Non-pigmented ciliary epithelial cell (primary cell): Measurements from ENCODE around the gene POU2AF1.
"Not testable (repeated sequence)": the region's sequence is repeated elsewhere in the genome, so short reads cannot be mapped to it uniquely, and the experiment has no call there.

ENCODE experiments used
- DNase-seq: peaks from one replicate; pipeline ENCODE4 v3.0.0-alpha.2; 2010; ENCODE audit warnings: low read depth

Gene POU2AF1

GRCh38 chr11:111347002-111347722 lies 31.9 kb downstream of the POU2AF1 start:
- no peak for DNase-seq

GRCh38 chr11:111344032-111344431 lies 35.0 kb downstream of the POU2AF1 start:
- no peak for DNase-seq

GRCh38 chr11:111342329-111342728 lies 36.7 kb downstream of the POU2AF1 start:
- DNase-seq, result no peak

GRCh38 chr11:111339758-111340388 lies 39.2 kb downstream of the POU2AF1 start:
- DNase-seq, result no peak

GRCh38 chr11:111336582-111337256 lies 42.4 kb downstream of the POU2AF1 start:
- DNase-seq, result no peak

GRCh38 chr11:111336062-111336461 lies 43.0 kb downstream of the POU2AF1 start:
- no peak for DNase-seq

DNA sequence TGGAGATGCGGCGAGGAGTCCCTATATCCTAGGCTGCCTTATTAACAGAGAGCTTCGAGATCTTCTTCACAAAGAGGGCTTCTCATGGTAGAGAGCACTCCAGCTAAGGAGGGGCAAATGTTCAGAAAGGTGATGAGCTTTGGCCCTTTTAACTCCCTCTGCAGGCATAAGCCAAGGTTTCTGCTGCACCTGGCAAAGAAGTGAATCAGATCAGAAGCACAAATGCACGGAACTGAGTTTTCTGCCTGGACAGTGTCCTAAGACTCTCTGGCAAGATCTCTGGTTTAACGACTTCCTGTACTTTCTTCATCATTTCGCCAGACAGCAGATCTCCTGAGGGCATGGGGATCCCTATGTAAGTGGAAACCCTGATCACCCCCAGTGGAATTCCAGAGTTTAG lies 43.5 kb downstream of the POU2AF1 start:
- DNase-seq, result no peak

DNA sequence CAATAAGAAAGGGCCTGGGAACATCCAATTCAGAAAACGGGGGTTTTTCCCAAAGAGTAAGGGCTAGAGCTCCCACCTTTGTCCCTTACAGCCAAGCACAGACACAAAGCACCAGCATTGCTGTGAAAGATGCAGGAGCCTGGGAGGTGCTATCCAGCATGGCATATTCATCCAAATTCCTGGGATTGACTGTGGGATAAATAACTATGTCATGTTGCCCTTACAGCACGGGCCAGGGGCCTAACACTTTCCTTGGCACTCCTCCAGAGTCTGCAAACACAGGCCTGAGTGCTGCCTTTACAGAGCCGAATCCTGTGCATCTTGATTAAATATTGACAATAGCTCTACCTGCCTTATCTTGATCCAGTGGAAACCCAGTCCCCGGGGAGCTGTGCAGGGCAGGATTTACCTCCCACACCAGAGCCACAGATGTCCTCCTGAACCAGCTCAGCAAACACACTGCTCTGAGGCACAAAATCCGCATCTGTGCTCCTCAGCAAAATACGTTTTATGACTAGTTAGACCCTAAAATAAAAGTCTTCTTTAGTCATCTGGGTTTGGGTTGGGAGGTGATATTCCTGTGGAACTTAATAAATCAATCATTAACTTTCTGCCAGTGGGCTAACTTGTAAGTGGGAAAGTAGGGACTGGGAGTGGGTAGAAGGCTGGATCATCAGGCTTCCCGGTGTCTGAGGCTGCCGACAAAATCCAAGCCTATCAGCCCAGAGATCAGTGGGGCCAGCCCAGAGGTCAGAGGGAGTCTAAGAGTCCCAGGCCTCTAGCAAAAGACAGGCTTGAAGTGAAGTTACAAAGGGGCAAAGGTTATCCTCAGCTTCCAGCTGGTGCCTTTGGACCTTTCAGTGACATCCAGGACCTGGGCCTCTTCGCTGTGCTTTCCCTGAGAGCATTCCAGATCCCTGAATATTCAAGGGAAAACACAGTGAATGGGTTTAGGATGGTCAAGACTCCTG lies 44.3 kb downstream of the POU2AF1 start:
- no peak for DNase-seq

DNA sequence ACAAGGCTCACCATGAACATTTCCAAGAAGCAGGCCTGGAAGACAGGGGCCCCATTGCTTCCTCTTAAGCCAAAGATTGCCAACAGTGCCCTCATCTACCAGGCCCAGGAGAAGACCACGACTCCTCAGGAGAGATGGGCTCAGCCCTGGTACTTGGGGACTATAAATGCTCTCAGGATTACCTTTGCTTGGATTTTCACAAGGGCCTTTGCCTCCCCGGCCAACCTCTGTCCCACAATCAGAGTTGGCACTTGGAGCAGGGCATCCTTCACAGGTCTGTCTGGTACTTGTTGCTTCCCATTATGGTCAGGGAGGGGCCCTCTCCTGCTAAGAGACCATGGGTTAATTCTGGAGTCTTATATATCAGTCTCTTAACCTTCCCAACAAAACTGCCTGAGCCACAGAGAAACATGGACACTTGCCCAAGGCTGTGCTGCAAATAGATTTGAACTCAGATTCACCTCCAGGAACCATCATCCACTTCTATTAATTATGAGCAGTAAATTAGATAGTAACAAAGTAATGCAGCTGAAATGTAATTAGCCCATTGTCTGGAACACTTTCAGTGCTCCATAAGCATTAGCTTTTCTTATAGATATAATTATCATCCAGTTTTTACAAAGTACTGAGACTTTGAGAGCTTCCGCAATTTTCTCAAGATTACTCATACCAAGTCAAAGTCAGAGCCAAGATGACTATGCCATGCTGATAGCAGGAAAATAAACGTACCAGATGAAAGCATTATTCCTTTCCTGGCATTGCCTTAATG lies 47.2 kb downstream of the POU2AF1 start:
- DNase-seq, result no peak

GRCh38 chr11:111330234-111330893 lies 48.7 kb downstream of the POU2AF1 start:
- no peak for DNase-seq

DNA sequence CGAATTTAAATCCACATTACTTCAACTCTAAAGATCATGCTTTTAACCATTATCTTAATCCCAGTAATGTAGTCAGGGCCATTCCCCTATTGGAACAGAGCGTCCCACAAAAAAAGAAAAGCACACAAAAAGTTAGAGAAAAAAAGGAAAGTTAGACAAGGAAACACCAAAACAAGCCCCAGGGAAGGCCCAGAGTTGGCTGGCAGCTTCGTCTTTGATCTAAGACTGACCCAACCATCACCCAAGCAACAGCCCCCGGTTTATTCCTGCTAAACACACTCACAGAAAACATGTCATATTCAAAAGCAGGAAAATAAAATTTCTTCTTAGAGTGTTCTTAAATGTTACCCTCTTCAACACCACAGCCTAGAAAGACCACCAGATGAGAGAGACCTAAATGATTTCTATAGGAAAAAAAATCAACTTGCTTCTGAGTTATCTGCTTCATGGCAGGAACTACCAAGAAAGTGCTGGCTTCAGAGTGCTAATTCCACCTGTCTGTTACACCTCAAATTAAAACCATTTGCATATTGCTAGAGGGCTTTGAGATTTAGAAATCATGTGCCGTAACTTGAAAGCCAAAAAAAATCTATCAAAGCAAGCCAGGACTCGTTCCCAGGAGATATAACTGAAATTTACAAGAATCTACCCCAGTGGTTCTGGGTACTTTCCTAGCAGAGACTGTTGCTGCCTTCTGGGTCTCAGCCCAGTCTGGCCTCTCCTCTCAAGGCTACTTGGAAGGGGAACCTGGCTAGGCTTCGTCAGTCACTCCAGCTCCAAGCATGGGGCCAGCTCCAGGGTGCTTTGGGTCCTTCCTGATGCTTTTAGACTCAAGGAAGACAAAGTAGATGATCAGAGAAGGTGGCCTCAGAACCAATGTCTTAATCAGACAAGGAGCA lies 49.5 kb downstream of the POU2AF1 start:
- no peak for DNase-seq

- DNase-seq, result no peak
These were observed 51.0 kb downstream of the POU2AF1 start for GRCh38 chr11:111327908-111328624.

DNA sequence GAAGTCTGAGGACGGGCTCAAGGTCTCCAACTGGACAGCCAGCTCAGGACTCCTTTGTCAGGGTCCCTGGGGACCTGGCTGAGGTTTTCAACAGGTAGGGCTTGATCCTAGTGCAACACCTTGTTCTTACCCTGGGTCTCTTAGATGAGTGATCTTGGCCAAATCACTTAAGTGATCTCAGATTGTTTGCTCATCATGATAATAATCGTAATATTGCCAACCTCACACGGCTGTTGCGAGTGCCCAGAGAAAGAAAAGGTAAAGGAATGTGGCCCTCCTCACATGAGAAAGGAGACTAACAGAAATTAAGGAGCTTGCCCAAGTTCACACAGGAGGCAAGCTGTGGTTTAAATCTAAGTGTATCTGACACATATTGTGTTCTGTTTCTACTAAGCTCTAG lies 52.3 kb downstream of the POU2AF1 start:
- no peak for DNase-seq

GRCh38 chr11:111325259-111325658 lies 53.8 kb downstream of the POU2AF1 start:
- DNase-seq, result no peak

DNA sequence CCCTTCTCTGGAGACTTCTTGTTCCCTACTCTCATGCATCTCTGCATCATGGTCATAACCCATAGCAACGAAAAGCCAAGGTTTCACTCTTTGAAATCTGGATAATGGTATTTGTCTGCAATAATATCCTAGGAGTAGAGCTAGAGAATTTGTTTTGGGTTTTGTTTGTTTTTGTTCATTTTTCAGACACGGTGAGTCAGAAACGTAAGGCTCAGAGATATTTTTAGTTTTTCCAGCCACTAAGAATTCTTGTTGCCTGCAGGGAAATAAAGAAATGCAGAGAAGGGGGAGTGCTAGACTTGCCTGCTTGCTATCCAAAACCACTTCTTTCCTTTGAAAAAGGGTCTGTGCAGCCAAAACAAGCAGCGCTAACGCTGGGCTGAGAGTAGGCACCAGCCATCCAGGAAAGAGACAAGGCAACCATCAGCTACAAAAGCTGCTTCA lies 54.8 kb downstream of the POU2AF1 start:
- DNase-seq, result no peak

GRCh38 chr11:111322534-111322933 lies 56.5 kb downstream of the POU2AF1 start:
- DNase-seq, result no peak

GRCh38 chr11:111320728-111321568 lies 58.1 kb downstream of the POU2AF1 start:
- DNase-seq, result no peak

GRCh38 chr11:111320199-111320598 lies 58.9 kb downstream of the POU2AF1 start:
- not testable (repeated sequence) for DNase-seq
